ENCODE data around the gene HSF2BP.
"Not testable (repeated sequence)": the region's sequence is repeated elsewhere in the genome, so short reads cannot be mapped to it uniquely, and the experiment has no call there.

Gene HSF2BP

DNA sequence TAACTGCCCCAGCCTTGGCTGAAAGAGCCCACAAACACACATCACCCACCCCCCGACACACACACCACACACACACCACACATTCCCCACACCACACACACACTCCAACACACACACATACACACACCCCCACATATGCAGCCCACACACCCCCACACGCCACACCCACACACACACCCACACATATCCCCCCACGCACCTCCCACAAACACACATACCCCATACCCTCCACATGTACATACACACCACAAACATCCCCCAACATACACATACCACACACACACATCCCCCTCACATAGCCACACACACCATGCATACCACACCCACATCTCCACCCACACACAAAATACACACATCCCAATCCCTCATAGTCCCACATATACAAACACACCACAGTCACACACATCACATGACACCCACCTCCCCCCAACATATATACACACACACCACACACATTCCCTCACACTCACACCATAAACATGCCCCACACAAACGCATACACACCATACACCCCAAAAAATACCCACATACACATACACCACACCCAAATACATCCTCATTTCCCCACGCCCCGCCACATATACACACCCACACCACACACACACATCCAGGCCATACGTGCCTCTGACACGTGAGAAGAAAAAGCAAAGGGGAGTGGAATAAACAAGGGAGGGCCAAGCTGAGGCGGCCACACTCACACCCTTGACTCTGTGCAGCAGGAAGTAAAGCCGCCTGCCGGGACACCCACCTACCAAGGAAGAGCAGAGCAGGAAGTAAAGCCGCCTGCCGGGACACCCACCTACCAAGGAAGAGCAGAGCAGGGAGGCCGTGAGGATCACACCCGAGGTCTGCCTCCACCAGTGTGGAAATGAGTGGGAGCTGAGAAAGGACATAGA is 53.7 kb downstream of the HSF2BP start:
- H3K4me1 Mint-ChIP-seq (ENCODE audit: low read depth) = peaks cover 7% of the 10 kb centered on the region
- H3K27ac Mint-ChIP-seq = no peak overlapping the region
- no peaks in the 10 kb centered on the region for H3K9me3 Mint-ChIP-seq
- H3K4me3 Mint-ChIP-seq = no peak overlapping the region
- no peaks in the 10 kb centered on the region for H3K27me3 Mint-ChIP-seq
- no peaks in the 10 kb centered on the region for H3K36me3 Mint-ChIP-seq (ENCODE audit: low read depth)
- no peak for DNase-seq

GRCh38 chr21:43604505-43605204 is 54.6 kb downstream of the HSF2BP start:
- Mint-ChIP-seq H3K27ac (no peak overlapping the region), H3K4me1 (ENCODE audit: low read depth) (peaks cover 12% of the 10 kb centered on the region), H3K4me3 (no peak overlapping the region), H3K27me3 (no peaks in the 10 kb centered on the region), H3K9me3 (no peaks in the 10 kb centered on the region), H3K36me3 (ENCODE audit: low read depth) (no peaks in the 10 kb centered on the region)
- no peak for DNase-seq

- Mint-ChIP-seq H3K27ac (no peak overlapping the region), H3K36me3 (ENCODE audit: low read depth) (no peaks in the 10 kb centered on the region), H3K4me1 (ENCODE audit: low read depth) (peaks cover 12% of the 10 kb centered on the region), H3K27me3 (no peaks in the 10 kb centered on the region), H3K4me3 (no peak overlapping the region), H3K9me3 (no peaks in the 10 kb centered on the region)
- DNase-seq = no peak
Observed at GRCh38 chr21:43603641-43604504, 55.4 kb downstream of the HSF2BP start.

DNA sequence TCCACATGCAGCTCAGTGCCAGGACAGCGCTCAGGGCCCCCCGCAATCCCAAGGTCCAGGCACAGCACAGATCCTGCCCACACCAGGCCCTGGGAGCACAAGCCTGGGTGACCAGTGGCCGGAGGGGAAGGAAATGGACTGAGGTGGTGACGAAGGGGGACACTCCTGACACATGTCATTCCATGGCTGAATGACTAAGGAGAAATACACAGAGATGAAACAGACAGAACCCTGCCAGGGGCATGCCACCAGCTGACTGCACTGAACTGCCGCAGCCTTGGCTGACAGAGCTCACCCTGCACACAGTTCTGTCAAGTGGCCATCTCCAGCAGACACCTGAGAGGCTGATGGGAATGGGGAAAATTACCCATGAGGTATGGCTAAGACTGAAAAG is 56.1 kb downstream of the HSF2BP start:
- no peaks in the 10 kb centered on the region for H3K36me3 Mint-ChIP-seq (ENCODE audit: low read depth)
- no peaks in the 10 kb centered on the region for H3K9me3 Mint-ChIP-seq
- no peak overlapping the region for H3K4me3 Mint-ChIP-seq
- no peak for DNase-seq
- H3K4me1 Mint-ChIP-seq (ENCODE audit: low read depth) = peaks cover 12% of the 10 kb centered on the region
- H3K27ac Mint-ChIP-seq = no peak overlapping the region
- no peaks in the 10 kb centered on the region for H3K27me3 Mint-ChIP-seq

GRCh38 chr21:43602266-43603232 is 56.7 kb downstream of the HSF2BP start:
- H3K4me3 Mint-ChIP-seq = no peak overlapping the region
- H3K9me3 Mint-ChIP-seq = no peaks in the 10 kb centered on the region
- DNase-seq = no peak
- peaks cover 12% of the 10 kb centered on the region for H3K4me1 Mint-ChIP-seq (ENCODE audit: low read depth)
- H3K27me3 Mint-ChIP-seq = no peaks in the 10 kb centered on the region
- no peaks in the 10 kb centered on the region for H3K36me3 Mint-ChIP-seq (ENCODE audit: low read depth)
- H3K27ac Mint-ChIP-seq = no peak overlapping the region

- peaks cover 12% of the 10 kb centered on the region for H3K4me1 Mint-ChIP-seq (ENCODE audit: low read depth)
- H3K9me3 Mint-ChIP-seq = no peaks in the 10 kb centered on the region
- H3K27ac Mint-ChIP-seq = no peak overlapping the region
- H3K4me3 Mint-ChIP-seq = no peak overlapping the region
- DNase-seq = no peak
- H3K27me3 Mint-ChIP-seq = no peaks in the 10 kb centered on the region
- H3K36me3 Mint-ChIP-seq (ENCODE audit: low read depth) = no peaks in the 10 kb centered on the region
Observed at GRCh38 chr21:43600642-43601402, 58.5 kb downstream of the HSF2BP start.

GRCh38 chr21:43599728-43600127 is 59.6 kb downstream of the HSF2BP start:
- no peaks in the 10 kb centered on the region for H3K9me3 Mint-ChIP-seq
- H3K36me3 Mint-ChIP-seq (ENCODE audit: low read depth) = no peaks in the 10 kb centered on the region
- H3K27ac Mint-ChIP-seq = no peak overlapping the region
- no peak overlapping the region for H3K4me3 Mint-ChIP-seq
- peaks cover 12% of the 10 kb centered on the region for H3K4me1 Mint-ChIP-seq (ENCODE audit: low read depth)
- H3K27me3 Mint-ChIP-seq = no peaks in the 10 kb centered on the region
- no peak for DNase-seq

- H3K36me3 Mint-ChIP-seq (ENCODE audit: low read depth) = no peaks in the 10 kb centered on the region
- H3K9me3 Mint-ChIP-seq = no peaks in the 10 kb centered on the region
- H3K27ac Mint-ChIP-seq = no peak overlapping the region
- H3K27me3 Mint-ChIP-seq = no peaks in the 10 kb centered on the region
- no peak for DNase-seq
- H3K4me1 Mint-ChIP-seq (ENCODE audit: low read depth) = peaks cover 12% of the 10 kb centered on the region
- H3K4me3 Mint-ChIP-seq = no peak overlapping the region
Observed at GRCh38 chr21:43598416-43599120, 60.7 kb downstream of the HSF2BP start.

DNA sequence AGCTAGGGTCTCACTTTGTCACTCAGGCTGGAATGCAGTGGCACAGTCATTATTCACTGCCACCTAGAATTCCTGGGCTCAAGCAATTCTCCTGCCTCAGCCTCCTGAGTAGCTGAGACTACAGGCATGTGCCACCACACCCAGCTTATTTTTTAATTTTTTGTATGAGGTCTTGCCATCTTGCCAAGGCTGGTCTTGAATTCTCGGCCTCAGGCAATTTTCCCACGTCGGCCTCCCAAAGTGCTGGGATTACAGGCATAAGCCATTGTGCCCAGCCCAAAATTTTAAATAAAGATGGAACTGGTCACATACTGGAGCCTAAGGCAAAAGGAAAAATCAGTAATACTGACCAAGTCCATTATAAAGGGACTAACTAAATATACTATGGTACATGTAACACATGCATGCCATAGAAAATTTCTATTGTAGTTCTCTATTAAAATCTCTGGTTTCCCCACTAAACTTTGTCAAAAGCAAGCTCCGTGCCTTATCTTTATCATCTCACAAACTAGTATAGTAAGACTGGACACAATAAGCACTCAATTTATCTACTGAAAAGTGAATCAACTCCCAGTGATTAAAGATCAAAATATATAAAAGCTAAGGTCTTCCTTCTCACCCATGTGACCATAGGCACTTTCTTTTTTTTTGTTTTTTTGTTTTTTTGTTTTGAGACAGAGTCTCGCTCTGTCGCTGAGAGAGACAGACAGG is 61.6 kb downstream of the HSF2BP start:
- Mint-ChIP-seq H3K27me3 (no peaks in the 10 kb centered on the region), H3K4me1 (ENCODE audit: low read depth) (peaks cover 12% of the 10 kb centered on the region), H3K9me3 (no peaks in the 10 kb centered on the region), H3K4me3 (no peak overlapping the region), H3K36me3 (ENCODE audit: low read depth) (no peaks in the 10 kb centered on the region), H3K27ac (no peak overlapping the region)
- no peak for DNase-seq

DNA sequence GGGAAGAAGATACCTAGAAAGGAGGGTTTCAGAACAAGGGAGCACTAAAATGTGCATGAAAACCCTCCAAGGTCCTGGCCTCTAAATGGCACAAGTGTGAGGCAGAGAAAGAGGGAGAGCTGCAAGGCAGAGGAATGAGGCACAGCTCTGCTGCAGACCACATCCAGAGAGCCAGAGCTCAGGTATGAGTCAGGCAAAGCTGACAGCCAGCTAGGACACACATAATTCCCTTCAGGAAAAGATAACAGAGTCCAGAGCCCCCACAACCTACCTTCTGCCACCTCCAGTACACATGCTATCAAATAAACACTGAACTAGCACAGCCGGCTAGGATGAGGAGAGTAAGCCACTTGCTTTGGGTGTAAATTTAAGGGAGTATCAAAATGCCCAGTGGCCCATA is 62.2 kb downstream of the HSF2BP start:
- Mint-ChIP-seq H3K4me1 (ENCODE audit: low read depth) (peaks cover 8% of the 10 kb centered on the region), H3K4me3 (no peak overlapping the region), H3K9me3 (no peaks in the 10 kb centered on the region), H3K27ac (no peak overlapping the region), H3K27me3 (no peaks in the 10 kb centered on the region), H3K36me3 (ENCODE audit: low read depth) (no peaks in the 10 kb centered on the region)
- no peak for DNase-seq

- H3K36me3 Mint-ChIP-seq (ENCODE audit: low read depth) = no peaks in the 10 kb centered on the region
- no peaks in the 10 kb centered on the region for H3K27me3 Mint-ChIP-seq
- no peak overlapping the region for H3K27ac Mint-ChIP-seq
- H3K4me1 Mint-ChIP-seq (ENCODE audit: low read depth) = peaks cover 5% of the 10 kb centered on the region
- no peak for DNase-seq
- H3K4me3 Mint-ChIP-seq = no peak overlapping the region
- no peaks in the 10 kb centered on the region for H3K9me3 Mint-ChIP-seq
Observed at GRCh38 chr21:43596616-43597015, 62.7 kb downstream of the HSF2BP start.

GRCh38 chr21:43595769-43596168 is 63.5 kb downstream of the HSF2BP start:
- DNase-seq; H3K4me1 Mint-ChIP-seq (ENCODE audit: low read depth); H3K27ac Mint-ChIP-seq; H3K9me3 Mint-ChIP-seq; H3K4me3 Mint-ChIP-seq; H3K36me3 Mint-ChIP-seq (ENCODE audit: low read depth); H3K27me3 Mint-ChIP-seq: not testable (repeated sequence)

All from activated T-cell treated with anti-CD3 and anti-CD28 coated beads, Interleukin-2, amount 50 U/mL, for 24 hours (primary cell).